Upper lobe of right lung (tissue), 1 donor: ENCODE results near the gene TCP11L2. TPM values are rescaled to one million over a fixed set of nuclear protein-coding genes. Genes with fewer than 3 reads are reported as not detected.

Experiments
- ATAC-seq: fragments of 200-7000 bp; cut with Tn5 transposase; one replicate; pipeline ENCODE4 v1.9.1; 2020; ENCODE audit warnings: mild to moderate bottlenecking, moderate library complexity
- DNase-seq: peaks from one replicate; pipeline ENCODE4 v3.0.0-alpha.2; 2020
- H3K27ac ChIP-seq: fragments of 200-600 bp; one replicate; pipeline ENCODE4 v1.8.0; 2022
- H3K27me3 ChIP-seq: fragments of 200-600 bp; one replicate; pipeline ENCODE4 v1.8.0; 2022; ENCODE audit warnings: mild to moderate bottlenecking
- H3K36me3 ChIP-seq: fragments of 200-600 bp; one replicate; pipeline ENCODE4 v1.8.0; 2022
- H3K4me1 ChIP-seq: fragments of 200-600 bp; one replicate; pipeline ENCODE4 v1.8.0; 2022
- H3K4me3 ChIP-seq: fragments of 200-600 bp; one replicate; pipeline ENCODE4 v1.8.0; 2022; ENCODE audit warnings: mild to moderate bottlenecking
- H3K9me3 ChIP-seq: fragments of 200-600 bp; one replicate; pipeline ENCODE4 v1.8.0; 2022
- CTCF ChIP-seq: fragments of 200-600 bp; IDR thresholded peaks from one replicate; pipeline ENCODE4 v1.8.0; 2022; ENCODE audit warnings: antibody characterized with exemption
- intact Hi-C: fragments of 100-400 bp; cut with DNase I; formaldehyde crosslinking; loops from one replicate; pipeline ENCODE4 v1.11.0; 2022
- total RNA-seq: library from RNA; stranded (reverse); fragmentation: NEBNext Ultra II Directional; extraction: Animal tissue kit (Norgen Biotek cat#: 25700); gene quantifications from one replicate; pipeline ENCODE4 v1.2.1, GENCODE V29; 2021
- donor health status: DM: no; HTN: yes; CAD: no; lungs with severe emphysema.

TCP11L2 gene
- total RNA-seq, 1 donor from 2014 or later = 37.7 TPM

- ATAC-seq = no peak
- H3K36me3 ChIP-seq = peaks cover 79% of the 10 kb centered on the region
- H3K27ac ChIP-seq = no peak overlapping the region
- H3K9me3 ChIP-seq = no peaks in the 10 kb centered on the region
- no peak overlapping the region for H3K4me3 ChIP-seq
- DNase-seq = no peak
- intact Hi-C loops = no loop called here
- TF ChIP-seq CTCF = no peak
- no peaks in the 10 kb centered on the region for H3K4me1 ChIP-seq
- H3K27me3 ChIP-seq = no peaks in the 10 kb centered on the region
Measured at GRCh38 chr12:106327309-106327869, 24.9 kb downstream of the TCP11L2 start.

GRCh38 chr12:106328735-106329134 is 26.2 kb downstream of the TCP11L2 start:
- ATAC-seq (no peak), DNase-seq (no peak)
- Histone ChIP-seq H3K36me3 (peaks cover 67% of the 10 kb centered on the region), H3K4me3 (no peak overlapping the region), H3K4me1 (no peaks in the 10 kb centered on the region), H3K27ac (no peak overlapping the region), H3K27me3 (no peaks in the 10 kb centered on the region), H3K9me3 (no peaks in the 10 kb centered on the region)
- no peak for TF ChIP-seq CTCF
- intact Hi-C loops = no loop called here

DNA sequence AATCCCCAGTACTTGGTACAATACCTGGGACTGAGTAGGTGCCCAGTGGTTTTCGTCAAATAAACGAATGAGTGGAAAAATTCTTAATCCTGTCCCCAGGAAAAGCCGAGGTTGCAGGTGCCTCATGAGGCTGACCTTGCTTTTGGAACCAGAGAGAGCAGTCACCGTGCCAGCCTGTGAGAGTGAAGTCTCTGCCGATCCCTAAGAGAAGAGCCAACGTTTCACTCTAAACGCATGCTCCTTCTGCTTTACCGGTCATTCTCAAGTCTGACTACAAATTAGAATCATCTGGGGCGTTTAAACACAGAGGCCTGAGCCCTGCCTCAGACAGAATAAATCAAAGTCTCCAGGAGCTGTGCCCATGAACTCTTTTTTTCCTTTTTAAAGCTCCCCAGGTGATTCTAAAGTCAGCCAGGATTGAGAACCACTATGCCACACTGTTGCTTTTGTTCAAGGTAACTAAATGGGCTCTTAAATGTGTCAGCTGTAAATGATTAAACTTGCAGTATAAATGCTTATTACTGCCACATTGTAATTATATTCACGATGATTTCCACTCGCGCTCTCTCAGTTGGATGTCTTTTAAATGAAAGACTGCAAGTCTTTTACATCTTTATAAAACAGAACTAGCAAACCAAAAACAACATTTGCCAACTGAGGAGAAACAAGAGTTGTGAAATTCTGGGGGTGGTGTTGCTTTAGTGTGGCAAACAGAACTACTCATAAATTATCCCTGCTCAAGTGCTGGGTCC is 26.9 kb downstream of the TCP11L2 start:
- peaks cover 60% of the 10 kb centered on the region for H3K36me3 ChIP-seq

DNA sequence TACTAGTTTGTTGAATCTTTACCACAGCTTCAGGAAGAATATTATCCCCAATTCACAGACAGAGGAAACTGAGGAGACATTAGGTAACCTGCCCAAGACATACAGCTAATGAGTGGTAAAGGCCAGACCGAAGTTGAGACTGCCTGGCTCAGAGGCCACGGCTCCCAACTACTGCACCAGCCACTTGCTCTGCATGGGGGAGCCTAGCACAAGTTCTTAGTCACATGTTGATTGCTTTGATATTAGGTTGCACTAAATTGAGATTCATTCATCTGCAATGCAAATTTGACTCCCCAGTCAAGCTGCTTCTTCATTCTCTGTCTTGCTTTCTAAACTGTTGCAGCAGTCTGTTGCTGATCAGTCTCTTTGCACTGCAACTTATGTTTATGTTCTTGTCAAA is 29.1 kb downstream of the TCP11L2 start:
- no peaks in the 10 kb centered on the region for H3K4me1 ChIP-seq
- no peak for TF ChIP-seq CTCF
- no peak for DNase-seq
- H3K27me3 ChIP-seq = no peaks in the 10 kb centered on the region
- ATAC-seq = no peak
- no peak overlapping the region for H3K4me3 ChIP-seq
- H3K9me3 ChIP-seq = no peaks in the 10 kb centered on the region
- peaks cover 44% of the 10 kb centered on the region for H3K36me3 ChIP-seq
- intact Hi-C loops = no loop called here
- H3K27ac ChIP-seq = no peak overlapping the region

More for the DNA sequence above, 26.9 kb downstream of the TCP11L2 start:
- intact Hi-C loops = no loop called here
- peak; percentile 36 for ATAC-seq
- TF ChIP-seq CTCF = no peak
- Histone ChIP-seq H3K4me3 (no peak overlapping the region), H3K27me3 (no peaks in the 10 kb centered on the region), H3K4me1 (no peaks in the 10 kb centered on the region), H3K27ac (no peak overlapping the region), H3K9me3 (no peaks in the 10 kb centered on the region)
- DNase-seq = no peak

DNA sequence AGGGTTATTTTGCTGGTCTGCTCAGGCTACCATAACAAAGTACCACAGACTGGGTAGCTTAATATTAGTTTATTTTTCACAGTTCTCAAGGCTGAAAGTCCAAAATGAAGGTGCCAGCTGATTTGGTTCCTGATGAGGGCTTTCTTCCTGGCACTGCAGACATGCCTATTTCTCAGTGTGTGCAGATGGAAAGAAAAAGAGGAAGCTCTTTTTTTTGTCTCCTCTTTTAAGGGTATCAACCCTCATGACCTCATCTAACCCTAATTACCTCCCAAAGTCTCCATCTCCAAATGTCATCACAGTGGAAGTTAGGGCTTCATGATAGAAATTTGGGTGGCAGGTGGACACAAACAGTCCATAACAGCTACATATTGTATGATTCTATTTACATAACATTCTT is 30.0 kb downstream of the TCP11L2 start:
- TF ChIP-seq CTCF = no peak
- intact Hi-C loops = no loop called here
- Histone ChIP-seq H3K27ac (no peak overlapping the region), H3K36me3 (peaks cover 35% of the 10 kb centered on the region), H3K4me1 (no peaks in the 10 kb centered on the region), H3K9me3 (no peaks in the 10 kb centered on the region), H3K4me3 (no peak overlapping the region), H3K27me3 (no peaks in the 10 kb centered on the region)
- ATAC-seq (no peak), DNase-seq (no peak)
